GM18861 (cell line): ENCODE results near the gene ABCA2.
A peak's percentile ranks its signal among the peaks of the same experiment; 100 is the strongest.
"Not testable (repeated sequence)": the region's sequence is repeated elsewhere in the genome, so short reads cannot be mapped to it uniquely, and the experiment has no call there.

Experiments
- ATAC-seq: cut with Tn5 transposase; IDR thresholded peaks from one replicate; pipeline ENCODE4 v1.9.1; 2021; ENCODE audit not compliant: unreplicated experiment

The ABCA2 gene

DNA sequence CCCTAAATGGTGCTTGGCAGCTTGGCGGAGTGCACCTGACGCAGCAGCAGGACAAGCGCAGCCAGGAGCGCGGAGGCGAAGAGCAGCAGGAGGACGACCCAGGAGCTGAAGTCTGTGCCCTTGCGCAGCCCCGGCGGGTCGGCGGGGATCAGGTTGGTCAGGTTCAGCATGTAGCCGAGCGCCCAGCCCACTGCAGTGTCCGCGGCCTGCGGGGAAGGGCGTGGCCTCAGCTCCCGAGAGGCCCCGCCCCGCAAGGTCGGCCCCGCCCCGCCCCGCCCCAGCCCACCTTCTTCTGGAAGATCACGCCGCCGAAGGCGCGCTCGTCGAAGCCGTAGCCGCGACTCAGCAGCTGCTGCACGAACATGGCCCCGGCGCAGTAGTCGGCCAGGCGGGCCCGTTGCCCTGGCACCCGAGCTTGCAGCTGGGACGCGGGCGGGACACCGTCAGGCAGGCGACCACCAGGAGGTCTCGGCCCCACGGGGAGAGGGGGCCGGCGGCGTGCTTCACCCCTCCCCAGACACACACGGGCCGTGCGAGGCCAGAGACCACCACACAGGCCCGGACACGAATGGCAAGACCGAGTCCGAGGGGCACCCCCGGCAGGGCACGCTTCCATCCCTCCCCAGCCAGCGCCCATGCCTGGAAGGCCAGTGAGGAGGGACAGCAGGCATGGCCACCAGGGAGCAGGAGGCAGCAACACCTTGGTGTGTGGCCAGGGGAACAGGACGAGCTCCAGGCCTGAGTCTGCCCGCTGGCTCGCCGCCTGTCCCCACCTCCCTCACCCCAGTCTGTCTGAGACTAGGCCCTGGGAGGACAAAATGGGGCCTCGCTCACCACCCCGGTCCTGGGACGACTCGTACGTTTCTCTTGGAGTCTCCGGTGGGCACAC, 20.9 kb upstream of the ABCA2 start:
- no peak for ATAC-seq

DNA sequence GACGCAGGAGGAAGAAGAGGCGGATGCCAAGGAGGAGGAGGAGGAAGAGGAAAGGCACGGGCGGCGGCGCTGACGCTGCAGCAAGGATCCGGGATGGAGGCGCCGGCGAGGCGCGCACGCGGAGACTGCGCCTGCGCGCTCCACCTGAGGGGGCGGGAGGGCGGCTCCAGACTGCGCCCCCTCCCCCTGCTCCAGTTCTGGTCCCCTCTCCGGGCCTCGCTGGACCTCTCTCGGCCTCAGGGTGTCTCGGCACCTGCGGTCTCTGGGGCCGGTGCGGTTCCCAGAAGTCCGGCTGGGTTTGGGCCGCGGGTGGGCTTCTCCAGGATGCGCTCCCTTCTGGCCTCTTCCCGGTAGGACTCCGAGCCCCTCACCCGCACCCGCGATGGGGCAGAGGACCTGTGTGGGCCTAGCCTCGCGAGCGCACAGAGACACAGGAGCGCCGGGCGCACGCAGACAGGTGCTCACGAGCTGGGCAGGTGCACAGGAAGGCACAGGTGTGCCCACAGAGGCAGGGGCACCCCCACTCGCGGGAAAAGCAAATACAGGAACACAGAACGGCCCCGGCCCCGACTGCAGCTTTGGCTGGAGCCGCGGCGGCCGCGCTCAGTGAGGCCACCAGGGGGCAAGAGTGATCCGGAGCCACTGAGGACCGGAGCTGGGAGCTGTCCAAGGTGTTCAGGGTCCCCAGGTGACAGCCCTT, 18.2 kb upstream of the ABCA2 start, which contains the start of gene NPDC1:
Gene NPDC1, minus strand, starts transcription at position 90 of the 700 bp plus-strand sequence. CDS start 188 bp downstream, outside the sequence.
- ATAC-seq, result no peak

GRCh38 chr9:137045294-137046087, 17.5 kb upstream of the ABCA2 start:
- no peak for ATAC-seq

DNA sequence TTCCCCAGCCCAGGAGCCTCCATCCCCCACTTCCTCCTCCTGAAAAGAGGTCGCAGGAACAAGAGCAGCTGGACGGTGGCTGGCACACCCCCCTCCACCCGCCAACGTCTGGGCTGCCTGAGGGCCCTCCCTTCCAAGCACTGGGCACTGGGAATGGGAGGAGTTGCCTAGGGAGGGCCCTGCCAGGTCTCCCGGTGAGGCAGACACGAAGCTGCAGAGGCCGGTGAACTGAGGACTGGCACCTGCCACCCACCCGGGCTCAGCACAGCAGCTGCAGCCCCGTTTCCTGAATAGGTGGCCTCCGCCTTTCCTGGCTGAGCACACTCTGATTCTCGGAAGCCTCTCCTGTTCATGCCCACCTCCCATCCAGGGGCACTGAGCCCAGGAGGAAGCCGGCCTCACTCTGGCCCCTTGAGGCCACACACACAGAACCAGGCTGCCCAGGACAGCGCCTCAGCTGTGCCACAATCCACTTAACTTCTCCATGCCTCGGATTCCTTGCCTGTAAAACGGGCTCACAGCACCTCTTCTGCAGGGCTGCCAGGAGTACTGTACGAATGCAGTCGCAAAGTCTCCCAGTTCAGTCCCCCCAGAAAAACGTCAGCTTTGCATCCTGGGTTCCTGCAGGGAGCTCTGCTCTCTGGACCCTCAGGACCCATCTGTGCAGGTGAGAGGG, 16.6 kb upstream of the ABCA2 start:
- ATAC-seq, result no peak

DNA sequence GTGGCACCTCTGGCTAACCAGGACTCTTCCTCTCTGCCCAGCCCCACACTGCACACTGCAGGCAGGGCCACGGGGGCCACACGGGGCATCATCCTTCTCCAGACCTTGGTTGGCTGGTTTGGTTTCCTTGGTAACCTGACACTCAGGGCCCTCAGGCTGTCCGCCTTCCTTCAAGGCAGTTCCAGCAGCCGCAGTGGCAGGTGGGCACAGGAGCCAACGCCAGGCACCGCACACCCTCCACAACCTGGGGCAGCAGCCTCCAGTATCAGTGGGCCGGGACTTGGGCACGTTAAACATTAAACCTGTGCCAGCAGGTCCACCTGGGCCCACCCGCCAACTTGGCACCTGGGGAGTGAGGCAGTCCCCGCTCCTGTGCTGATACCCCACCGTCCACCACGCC, 16.0 kb upstream of the ABCA2 start:
- no peak for ATAC-seq

- ATAC-seq, result no peak
Observed at GRCh38 chr9:137042751-137043727, 15.0 kb upstream of the ABCA2 start.

DNA sequence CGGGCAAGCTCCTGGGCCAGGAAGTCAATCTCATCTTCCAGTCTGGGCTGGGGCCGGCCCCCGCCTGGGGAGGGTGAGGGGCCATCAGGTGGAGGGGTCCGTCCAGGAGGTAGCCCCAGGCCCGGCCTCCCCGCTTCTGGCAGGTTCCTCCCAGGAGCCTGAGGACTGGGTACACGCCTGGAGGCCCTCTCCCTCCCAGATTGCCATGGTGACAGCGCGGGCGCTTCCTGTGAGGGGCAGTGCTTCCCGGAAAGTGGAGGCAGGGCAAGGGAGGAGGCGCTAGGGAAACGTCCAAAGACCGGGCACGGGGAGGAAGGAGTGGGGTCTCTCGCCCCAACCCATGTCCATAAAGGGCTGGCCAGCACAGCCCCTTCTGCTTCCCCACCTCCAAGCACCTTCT, 13.1 kb upstream of the ABCA2 start:
- ATAC-seq, result no peak

DNA sequence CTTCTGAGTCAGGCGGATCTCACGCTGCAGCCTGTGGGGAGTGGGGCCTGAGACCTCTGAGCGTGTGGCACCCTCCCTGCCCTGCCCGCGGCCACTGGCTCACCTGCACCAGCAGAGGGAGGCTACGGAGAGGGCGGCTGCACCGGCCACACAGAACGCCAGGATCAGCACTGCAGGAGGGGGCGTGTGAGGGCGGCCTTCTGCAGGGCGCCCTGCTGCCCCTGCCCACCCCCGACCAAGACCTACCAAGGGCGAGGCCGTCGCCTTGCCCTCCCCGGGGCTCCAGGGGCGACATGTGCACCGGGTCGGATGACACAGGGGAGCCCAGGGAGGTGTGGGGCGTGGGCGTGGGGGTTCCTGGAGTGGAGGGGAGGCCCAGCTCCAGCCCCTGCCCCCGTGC, 12.5 kb upstream of the ABCA2 start:
- no peak for ATAC-seq

DNA sequence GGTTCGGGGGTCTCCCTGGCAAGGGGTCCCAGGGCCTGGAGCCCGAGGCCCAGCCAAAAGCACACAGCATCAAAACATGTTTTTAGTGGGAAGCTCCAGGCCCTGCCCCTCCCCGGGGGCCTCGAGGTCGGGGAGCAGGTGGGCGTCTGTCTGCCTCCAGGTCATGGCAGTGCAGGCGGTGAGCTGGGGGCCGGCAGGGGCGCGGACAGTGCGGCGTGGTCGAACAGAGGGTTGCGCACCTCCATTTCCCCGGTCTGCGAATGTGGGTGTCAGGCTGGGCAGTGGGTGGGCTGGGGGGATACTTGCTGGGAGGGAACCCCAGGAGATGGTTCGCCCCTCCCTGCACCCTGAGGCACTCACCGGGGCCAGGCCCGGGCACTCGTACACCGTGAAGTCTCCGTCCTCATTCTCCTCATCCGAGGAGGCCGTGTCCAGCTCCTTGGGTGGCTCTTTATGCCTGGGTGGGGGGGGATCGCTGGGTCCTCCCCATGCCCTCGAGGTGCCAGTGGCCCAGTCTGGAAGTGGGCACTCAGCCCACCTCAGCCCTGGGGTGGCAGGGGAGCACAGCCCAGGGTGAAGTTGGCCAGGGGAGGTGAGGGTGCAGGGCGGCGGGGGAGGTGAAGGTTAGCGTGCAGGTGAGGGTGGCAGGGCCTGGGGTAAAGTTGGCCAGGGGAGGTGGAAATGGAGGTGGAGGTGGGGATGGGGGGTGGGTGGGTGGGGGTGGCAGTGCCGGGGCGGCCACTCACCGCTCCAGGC, 11.8 kb upstream of the ABCA2 start:
- no peak for ATAC-seq

- no peak for ATAC-seq
Observed at GRCh38 chr9:137038916-137039315, 10.9 kb upstream of the ABCA2 start.

GRCh38 chr9:137037483-137037882, 9.4 kb upstream of the ABCA2 start:
- no peak for ATAC-seq

DNA sequence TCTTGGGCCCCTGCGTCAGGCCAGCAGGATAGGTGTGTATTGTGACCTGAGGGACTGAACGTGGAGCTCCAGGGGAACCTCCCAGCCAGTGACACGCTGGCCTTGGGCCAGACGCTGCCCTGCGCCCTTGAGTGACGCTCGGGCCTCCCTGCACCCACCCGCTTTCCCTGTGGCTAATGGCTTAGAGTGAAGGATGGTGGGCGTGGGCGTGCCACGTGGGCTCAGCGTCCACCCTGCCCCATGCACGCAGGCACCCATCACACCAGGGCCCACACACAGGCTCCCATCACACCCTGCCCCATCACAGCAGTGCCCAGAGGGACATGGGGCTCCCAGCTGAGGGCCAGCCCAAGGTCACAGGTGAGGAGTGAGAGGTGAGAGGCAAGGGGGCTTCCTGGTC, 9.0 kb upstream of the ABCA2 start:
- no peak for ATAC-seq

DNA sequence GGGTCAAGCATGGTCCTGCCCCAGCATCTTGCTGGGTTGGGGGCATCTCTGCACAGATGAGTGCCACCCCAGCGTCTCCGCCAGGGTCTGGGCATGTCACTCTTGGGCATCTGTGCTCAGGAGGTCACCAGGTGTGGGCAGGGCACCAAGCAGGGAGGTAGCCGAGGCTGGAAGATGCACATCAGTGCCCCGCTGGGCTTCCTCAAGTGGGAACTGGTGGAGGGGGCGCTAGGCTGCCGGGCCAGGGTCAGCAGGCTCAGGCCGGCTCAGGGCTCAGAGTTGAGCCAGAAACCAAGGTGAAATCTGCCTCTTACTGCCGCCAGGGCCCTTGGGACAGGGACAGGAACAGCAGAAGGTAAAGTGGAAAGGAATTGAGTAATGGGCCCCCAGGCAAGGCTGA, 7.9 kb upstream of the ABCA2 start:
- no peak for ATAC-seq

DNA sequence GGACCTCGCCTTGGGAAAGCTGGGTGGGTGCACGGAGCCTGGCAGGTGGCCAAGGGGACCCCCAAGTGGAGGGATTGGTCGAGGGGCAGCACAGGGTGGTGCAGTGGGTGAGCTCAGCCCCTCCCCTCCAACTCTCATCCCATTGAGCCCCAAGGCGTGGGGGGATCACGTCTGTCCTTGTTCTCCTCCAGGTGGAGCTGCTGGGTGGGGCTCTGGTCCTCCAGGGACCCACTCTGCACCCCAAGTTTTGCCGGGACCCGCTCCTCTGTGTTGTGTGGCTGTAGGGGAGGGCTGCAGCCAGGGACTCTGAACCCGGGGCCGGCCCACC, 7.4 kb upstream of the ABCA2 start:
- ATAC-seq, result no peak

- ATAC-seq, result peak; percentile 30
Observed at GRCh38 chr9:137034709-137035506, 6.9 kb upstream of the ABCA2 start.

DNA sequence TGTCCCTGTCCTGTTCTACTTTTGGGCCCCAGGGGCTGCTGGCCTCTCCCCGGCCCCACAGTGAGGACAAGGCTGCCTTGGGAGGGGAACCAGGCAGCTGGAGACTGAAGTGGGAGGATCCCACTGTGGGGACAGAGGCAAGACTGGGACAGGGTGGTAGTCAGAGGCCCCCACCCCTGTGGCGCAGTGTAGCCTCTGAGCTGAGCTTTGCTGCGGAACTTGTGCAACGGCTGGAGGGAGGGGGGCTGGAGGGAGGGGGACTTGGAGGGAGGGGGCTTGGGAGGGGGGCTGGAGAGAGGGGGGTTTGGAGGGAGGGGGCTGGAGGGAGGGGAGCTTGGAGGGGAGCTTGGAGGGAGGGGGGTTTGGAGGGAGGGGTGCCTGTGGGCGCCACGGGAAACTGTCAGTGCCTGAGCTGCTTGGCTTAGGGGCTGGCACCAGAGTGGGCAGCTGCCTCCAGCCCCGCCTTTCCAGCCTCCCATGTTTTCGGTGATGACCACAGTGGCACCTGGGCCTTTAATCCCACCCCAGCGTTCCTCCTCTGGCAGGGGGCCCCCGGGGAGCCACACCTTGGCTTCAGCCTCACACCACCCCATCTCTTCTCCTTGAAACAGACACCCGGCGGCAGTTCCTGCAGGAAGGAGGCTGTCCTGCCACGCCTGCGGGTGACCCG, 6.1 kb upstream of the ABCA2 start:
- ATAC-seq, result peak; percentile 7

DNA sequence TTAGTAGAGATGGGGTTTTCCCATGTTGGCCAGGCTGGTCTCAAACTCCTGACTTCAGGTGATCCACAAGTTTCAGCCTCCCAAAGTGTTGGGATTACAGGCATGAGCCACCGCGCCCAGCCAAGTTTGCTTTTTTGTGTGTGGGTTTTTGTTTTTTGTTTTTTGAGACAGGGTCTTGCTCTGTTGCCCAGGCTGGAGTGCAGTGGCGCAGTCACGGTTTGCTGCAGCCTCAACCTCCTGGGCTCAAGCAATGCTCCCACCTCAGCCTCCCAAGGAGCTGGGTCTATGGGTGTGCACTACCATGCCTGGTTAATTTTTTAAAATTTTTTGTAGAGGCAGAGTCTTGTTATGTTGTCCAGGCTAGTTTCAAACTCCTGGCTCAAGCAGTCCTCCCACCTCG, 5.4 kb upstream of the ABCA2 start:
- ATAC-seq, result not testable (repeated sequence)

GRCh38 chr9:137032858-137033257, 4.8 kb upstream of the ABCA2 start:
- no peak for ATAC-seq
